HG02759 (cell line): Measurements from ENCODE around the gene SLC6A2.
"Not testable (repeated sequence)": the region's sequence is repeated elsewhere in the genome, so short reads cannot be mapped to it uniquely, and the experiment has no call there.

Experiments used
- ATAC-seq: cut with Tn5 transposase; IDR thresholded peaks from one replicate; pipeline ENCODE4 v1.9.1; 2021; ENCODE audit warnings: mild to moderate bottlenecking, moderate library complexity; ENCODE audit not compliant: unreplicated experiment

The SLC6A2 gene

GRCh38 chr16:55655897-55656681 lies at the start of gene SLC6A2:
TSS of gene SLC6A2 (plus strand) at chr16:55655988. CDS start at chr16:55656695, 707 bp downstream.
- ATAC-seq = no peak

GRCh38 chr16:55613613-55614335 lies 42.0 kb upstream of the SLC6A2 start:
- no peak for ATAC-seq

- ATAC-seq = no peak
Measured at GRCh38 chr16:55615071-55615470, 40.7 kb upstream of the SLC6A2 start.

GRCh38 chr16:55615670-55616069 lies 40.1 kb upstream of the SLC6A2 start:
- ATAC-seq = not testable (repeated sequence)

GRCh38 chr16:55621771-55622170 lies 34.0 kb upstream of the SLC6A2 start:
- no peak for ATAC-seq

- ATAC-seq = no peak
Measured at GRCh38 chr16:55622272-55622671, 33.5 kb upstream of the SLC6A2 start.

- no peak for ATAC-seq
Measured at GRCh38 chr16:55622930-55623561, 32.7 kb upstream of the SLC6A2 start.

GRCh38 chr16:55623640-55624039 lies 32.1 kb upstream of the SLC6A2 start:
- no peak for ATAC-seq

GRCh38 chr16:55624696-55625095 lies 31.1 kb upstream of the SLC6A2 start:
- no peak for ATAC-seq

- ATAC-seq = no peak
Measured at GRCh38 chr16:55625843-55626242, 29.9 kb upstream of the SLC6A2 start.

- ATAC-seq = no peak
Measured at GRCh38 chr16:55628306-55628968, 27.4 kb upstream of the SLC6A2 start.

GRCh38 chr16:55630774-55631173 lies 25.0 kb upstream of the SLC6A2 start:
- no peak for ATAC-seq

- no peak for ATAC-seq
Measured at GRCh38 chr16:55632259-55632658, 23.5 kb upstream of the SLC6A2 start.

- ATAC-seq = no peak
Measured at GRCh38 chr16:55634193-55634592, 21.6 kb upstream of the SLC6A2 start.

- no peak for ATAC-seq
Measured at GRCh38 chr16:55638256-55638655, 17.5 kb upstream of the SLC6A2 start.

GRCh38 chr16:55640701-55641327 lies 15.0 kb upstream of the SLC6A2 start:
- no peak for ATAC-seq

- ATAC-seq = no peak
Measured at GRCh38 chr16:55641430-55642056, 14.2 kb upstream of the SLC6A2 start.

GRCh38 chr16:55642611-55643010 lies 13.2 kb upstream of the SLC6A2 start:
- ATAC-seq = no peak

GRCh38 chr16:55643161-55643970 lies 12.4 kb upstream of the SLC6A2 start:
- no peak for ATAC-seq
